NCI-H748 (cell line): ENCODE data around the gene FRMD1.

Experiments used
- DNase-seq: peaks from one replicate; lab custom pipeline; 2025; ENCODE audit not compliant: unreplicated experiment; lab: John Stamatoyannopoulos, UW

The FRMD1 gene

DNA sequence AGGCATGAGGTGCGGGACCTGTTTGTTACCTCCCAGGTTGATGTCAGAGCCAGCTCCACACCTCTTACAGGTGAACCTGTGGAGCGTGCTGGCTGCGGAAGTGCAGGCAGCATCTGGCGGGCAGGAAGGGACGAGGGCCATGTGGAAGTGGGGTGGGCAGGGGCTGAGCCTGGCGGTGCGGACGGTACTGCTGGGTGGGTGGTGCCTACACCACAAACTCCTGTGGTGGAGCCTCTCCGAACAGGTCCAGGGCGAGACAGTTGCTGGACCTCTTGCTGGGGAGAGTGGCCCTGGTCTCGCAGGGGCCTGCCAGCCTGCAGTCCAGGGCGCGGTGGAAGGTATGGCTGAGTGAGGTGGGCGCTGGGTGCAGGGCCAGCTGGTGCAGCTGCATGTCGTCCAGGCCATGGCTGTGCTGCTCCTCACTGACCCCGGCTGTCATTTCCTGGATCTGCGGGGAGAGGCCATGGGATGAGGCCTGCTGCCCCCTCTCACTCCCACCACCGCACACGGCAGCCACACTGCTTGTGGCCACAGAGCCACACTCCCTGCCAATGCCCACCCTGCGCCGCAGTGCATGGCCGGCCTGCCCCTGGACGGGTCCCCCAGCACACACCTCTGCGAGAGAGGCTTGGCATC, 22.0 kb downstream of the FRMD1 start:
- no peak for DNase-seq

DNA sequence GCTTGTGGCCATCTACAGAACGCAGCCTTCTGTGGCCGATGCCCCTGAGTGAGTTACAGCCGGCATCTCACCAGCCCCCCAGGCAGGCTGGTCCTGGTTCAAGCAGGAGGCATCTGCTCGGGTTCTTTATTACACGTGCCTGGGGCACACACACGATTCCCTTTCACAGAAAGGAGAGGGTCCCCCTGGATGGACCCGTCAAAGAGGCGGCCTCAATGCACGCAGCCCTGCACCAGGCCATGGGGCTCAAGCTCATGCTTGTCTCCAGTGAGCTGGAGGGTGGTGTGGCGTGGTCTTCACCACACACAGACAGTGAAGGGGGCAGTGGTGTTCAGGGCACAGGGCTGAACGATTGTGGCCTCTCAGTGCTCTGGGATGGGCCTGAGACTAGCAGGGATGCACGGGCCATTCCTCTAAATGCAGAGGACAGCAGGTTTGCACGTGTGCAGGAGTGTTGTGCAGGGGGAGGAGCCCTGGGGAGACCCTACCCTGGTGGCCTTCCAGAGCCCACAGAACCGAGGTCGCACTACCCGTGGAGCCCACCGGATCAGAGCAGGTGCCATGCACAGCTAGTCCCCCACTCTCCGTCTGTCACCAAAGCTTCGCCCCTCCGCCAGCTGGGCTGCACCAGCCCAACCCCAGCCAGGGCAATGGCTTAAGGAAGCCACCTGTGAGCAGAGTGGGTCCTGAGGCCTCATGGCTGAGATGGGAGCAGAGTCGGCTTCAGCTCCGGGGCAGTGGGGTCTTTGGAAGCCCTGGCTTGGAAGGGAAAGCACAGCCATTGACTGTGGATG, 23.1 kb downstream of the FRMD1 start:
- no peak for DNase-seq

DNA sequence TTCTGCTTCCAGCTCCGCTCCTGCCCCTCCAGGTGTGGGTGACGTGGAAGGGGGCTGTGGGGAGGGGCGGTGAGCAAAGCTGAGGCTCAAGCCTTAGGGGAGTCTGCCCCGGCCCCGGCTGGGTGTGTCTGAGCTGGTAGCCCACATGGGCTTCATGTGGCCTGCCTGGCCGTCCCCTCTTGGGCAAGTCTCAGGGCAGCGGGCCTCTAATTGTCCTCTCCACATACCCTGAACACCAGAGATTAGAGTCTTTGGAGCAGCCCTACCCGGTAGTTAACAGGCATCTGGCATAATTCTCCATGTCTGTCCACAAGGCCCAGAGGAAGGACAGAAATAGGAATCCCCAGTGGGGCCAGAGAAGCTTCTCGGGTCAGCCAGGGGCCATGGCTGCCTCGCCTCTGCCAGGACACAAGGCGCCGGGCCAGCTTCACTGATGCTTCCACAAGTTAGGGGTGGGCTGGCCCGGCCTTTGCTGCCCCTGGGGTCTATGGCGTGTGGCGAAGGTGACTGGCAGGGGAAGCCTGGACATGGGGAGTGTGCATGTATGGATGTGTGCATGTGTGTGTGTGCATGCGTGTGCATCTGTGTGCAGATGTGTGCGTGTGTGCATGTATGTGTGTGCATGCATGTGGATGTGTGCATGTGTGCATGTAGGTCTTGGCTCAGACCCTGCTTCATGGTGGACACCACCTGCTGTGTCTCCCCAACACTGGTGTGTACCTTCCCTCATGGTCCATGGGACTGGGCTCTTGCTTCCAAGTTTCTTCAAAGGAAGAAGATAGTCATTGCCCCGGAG, 24.0 kb downstream of the FRMD1 start:
- DNase-seq, result no peak

DNA sequence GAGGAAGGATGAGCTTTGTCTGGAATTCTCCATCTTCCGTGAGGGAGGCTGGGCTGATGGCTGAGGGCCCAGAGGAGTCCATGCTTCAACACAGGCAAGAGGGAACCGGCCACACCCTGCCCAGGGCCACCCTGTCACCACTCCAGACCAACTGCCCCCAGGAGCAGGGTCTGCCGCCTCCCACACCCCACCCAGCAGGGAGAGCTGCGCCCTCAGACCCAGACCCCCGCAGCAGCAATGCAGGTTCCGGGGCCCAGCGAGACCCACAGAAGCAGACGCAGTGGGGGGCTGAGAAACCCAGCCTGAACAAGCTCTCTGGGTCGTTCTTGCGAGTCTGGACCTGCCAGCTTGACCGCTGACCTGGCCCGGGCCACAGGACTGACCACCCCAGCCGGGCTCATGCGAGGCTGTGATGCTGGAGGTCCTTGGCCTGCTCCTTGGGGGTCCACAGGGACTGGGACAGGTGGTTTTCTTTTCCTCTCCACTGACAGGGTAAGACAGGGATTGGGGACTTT, 25.0 kb downstream of the FRMD1 start:
- DNase-seq, result no peak

DNA sequence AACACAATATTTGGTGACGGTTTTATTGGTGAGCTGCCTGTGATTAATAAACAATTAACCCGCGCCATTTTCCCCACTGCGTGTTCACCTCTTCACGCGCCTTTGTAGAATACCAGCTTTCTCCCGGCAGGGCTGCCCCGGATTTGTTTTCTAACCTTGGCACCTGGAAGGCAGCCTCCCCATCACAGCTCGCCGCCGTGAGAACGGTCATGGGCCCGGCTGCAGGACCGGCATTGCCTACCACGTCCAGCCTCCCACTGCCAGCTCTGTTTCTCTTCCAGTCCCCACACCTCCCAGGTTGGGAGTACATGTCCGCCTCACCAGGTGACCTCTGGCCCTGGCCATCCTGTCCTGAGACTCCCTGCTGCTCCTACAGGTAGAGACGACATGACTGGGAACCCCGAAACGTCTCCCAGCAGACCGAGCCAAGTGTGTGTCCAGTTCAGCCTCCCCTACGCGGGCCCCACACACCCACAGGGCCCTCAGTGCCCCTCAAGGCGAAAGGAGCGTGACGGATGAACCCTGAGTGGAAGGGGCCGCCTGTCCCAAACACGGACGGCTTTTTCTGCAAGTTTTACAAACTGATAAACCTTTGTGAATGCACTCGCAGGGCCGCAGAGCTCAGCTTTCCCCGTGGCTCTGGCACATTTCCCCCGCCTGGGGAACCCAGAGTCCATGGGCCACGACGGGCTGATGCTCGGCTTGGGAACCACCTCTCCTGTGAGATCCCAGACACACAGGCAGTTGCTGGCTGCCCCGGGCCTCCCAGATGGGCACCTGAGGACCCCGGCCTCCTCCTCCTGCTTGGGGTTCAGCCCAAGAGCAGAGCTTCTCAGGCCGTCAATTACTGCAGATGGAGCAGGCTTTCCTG, 25.7 kb downstream of the FRMD1 start:
- DNase-seq, result no peak

DNA sequence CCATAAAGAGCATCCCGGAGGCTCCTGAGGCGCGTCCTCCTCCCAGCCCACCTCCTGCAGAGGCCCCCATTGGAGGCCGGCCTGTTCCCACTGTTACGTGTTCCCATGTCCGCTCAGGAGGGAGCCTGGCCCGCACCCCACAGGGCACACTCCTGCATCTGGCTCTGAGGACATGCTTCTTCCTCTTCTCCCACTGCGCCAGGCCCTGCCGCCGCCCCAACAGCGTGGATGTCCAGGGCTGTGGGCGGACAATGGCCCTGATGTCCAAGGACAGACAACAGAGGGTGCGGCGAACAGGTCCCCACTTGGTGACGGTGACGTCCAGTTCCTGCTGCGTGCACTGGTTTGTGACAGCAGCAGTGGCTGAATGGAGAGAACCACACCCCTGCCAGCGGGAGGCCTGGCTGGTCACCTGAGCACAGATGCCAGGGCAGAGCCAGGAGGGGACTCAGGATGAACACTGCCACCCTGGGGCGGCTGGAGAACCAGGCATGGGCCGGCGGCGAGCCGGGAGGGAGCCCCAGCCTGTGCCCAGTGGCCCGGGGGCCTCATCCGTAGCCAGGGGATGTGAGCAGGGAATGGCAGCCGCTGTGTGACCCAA, 26.6 kb downstream of the FRMD1 start:
- peak; percentile 54 for DNase-seq

DNA sequence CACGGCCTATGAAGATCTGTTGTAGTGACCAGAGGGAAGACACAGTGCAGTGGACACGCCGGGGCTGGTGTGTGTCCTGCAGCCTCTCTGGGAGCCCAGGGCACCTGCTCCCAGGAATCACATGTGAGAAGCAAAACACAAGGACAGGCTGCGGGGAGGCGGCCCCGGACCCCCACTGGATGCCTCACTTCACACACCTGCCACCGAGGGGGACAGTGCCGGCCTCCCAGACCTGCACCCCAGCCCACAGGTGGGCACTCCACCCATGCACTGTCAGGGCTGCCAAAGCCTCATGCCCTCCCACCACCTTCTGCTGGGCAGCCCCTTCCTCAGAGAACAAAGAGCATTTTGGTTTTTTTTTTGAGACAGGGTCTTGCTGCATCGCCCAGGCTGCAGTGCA, 27.4 kb downstream of the FRMD1 start:
- no peak for DNase-seq

DNA sequence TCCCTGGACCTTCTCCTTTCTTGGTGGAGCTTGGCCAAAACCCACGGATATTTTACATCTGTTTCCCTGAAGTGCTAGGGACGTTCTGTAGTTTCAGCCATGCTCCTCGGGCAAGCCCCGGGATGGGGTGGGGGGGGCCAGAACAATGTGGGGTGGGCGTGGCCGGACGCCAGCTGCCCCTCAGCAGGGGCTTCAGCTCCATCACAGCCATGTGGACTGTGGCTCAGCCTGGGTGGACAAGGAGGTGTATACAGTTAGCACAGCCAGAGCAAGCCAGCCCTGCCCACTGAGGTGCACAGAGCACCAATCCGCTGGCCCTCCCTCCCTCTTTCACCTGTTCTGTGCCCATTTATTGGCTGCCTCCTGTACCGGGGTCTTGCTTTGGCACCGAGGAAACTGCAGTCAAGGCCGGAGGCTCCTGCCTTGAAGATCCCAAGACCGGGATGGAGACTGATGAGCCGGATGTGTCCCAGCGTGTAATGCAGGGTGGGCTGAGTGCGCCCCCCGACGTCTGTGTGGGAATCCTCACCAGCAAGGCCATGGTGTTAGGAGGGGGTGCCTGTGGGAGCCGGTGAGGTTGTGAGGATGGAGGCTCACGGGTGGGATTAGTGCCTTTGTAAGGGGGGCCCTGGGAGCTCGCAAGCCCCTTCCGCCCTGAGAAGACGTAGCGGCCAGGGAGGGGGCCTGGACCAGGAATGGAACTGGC, 28.0 kb downstream of the FRMD1 start:
- DNase-seq, result no peak

DNA sequence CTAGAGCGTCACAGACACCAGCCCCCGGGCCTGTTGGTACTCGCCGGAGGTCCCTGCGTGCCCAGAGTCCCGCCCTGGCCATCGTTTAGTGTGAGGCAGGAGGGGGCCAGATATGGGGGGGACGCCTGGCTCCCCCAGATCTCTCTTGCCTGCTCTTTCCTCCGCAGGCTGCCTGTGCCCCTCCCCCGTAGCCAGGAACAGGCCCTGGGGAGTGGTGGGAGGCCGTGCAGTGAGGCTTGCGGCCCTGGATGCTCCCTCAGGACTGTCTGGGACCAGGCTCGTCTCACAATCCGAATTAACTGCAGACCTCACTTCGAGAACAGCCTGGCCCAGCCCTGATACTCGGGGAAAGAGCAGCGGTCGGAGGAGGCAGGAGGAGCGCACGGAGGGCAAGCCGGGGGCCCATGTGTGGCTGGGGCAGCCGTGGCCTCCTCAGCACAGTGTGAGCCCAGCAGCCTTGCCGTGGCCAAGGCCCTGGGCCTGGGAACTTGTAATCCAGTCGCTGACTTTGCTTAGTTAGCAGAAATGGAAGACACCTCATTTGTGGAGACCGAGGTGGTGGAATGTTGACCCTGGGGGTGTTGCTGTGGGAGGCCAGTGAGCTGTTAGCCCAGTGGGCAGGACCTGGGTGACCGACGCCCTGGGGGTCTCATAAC, 28.7 kb downstream of the FRMD1 start:
- no peak for DNase-seq

DNA sequence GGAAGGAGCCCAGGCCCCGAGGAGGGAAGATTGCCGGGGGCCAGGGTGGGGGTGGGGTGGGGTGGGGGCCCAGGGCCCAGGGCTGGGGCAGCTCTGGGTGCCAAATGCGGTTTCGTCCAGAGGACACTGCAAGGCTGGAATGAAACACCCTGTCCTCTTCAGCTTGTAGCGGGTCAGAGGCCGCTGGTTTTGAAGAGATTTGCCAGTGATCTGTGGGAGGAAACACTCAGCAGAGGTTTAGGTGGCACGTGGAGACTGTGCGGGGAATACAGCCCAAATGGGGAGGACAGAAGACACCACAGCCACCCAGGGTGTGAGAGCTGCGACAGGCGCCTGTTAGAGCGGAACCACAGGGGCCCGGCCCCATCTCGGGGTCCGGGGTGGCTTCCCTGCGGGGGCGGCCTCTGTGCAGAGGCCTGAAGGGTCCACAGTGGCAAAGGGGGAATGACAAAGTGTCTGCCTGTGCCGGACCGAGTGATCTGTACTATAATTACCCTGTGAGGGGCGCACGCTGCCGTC, 29.2 kb downstream of the FRMD1 start:
- no peak for DNase-seq

DNA sequence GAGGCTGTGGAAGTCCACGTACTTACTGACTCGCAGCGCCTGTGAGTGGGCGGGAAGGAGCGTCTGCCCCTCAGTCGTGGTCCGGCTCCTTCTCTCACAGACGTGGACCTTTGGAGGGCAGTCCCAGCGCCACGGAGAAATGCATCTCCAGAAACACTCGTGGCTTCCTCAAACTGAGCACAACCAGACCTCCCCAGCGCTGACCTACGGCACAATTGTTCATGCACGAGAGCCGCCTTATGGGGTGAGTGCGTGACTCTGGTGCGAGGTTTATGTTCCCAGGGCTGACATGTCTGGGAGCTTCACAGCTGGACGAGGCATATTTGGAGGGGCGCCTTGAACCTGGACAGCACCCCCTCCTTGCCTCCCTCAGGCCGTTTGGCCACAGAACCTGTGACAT, 29.7 kb downstream of the FRMD1 start:
- DNase-seq, result no peak

DNA sequence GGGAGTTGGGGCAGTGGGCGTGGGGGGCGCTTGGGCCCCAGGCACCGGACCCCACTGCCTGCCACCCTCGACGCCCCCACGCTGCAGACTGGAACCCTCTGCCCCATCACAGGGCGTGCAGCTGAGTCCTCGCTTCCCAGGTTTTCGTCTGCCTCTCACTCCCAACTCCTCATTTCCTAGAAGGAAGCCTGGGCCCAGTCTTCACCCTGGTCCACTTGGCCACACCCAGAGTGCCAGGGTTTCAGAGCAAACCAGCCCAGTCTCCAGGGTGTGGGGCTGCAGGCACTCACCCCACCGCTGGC, 30.3 kb downstream of the FRMD1 start:
- no peak for DNase-seq

DNA sequence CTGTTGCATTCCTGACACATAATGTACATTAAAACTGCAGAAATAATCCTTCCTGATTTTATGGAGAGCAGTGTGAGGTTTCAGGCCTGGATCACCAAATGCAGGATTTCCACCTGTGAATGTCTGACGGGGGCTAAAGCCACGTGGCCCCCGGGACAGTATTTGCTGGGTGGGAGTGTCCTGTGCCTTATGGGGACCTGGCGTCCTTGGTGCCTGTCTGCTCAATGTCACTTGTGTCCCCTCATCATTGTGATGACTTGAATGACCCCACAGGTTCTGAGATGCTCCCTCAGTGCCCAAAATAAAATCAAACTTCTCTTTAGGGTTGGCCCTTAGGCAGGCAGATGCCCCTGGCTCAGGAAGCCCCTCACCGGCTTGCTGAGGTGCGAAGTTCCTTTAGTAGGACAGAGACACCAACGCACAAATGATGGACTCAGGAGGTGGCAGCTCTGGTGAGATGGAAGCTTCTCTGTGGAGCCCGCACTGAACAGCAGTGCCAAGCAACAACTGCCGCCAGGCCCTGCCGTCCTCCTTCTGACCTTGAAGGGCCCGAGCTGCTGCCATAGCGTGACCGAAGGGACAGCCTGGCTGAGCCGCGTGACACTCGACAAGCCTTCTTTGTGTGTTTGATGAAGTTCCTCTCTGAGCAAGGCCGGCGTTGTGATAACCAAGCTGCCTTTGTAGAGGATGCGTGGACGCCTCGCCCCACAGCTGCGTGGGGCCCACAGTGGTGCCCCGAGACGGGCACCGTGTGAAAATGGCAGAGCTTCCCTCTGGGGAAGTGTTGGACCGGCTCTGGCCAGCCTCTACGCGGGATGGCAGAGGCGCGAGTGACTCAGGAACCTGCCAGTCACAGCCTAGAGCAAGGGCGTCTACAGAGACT, 30.9 kb downstream of the FRMD1 start:
- no peak for DNase-seq

DNA sequence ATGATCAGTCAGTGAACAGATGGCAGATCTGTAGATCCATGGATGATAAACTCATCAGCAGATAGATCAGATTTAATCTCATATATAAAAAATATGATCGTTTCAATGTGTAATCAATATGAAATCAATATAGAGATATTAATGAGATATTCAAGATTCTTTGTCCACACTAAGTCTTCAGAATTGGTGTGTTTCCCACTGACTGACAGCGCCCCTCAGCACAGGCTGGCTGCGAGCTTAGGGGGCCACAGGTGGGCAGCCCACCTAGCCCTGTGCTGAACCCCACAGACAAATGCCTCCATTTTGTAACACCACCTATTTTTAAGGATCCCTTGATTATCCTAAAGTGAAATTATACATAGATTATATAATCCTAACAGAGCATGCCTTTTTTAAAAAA, 32.3 kb downstream of the FRMD1 start:
- no peak for DNase-seq

DNA sequence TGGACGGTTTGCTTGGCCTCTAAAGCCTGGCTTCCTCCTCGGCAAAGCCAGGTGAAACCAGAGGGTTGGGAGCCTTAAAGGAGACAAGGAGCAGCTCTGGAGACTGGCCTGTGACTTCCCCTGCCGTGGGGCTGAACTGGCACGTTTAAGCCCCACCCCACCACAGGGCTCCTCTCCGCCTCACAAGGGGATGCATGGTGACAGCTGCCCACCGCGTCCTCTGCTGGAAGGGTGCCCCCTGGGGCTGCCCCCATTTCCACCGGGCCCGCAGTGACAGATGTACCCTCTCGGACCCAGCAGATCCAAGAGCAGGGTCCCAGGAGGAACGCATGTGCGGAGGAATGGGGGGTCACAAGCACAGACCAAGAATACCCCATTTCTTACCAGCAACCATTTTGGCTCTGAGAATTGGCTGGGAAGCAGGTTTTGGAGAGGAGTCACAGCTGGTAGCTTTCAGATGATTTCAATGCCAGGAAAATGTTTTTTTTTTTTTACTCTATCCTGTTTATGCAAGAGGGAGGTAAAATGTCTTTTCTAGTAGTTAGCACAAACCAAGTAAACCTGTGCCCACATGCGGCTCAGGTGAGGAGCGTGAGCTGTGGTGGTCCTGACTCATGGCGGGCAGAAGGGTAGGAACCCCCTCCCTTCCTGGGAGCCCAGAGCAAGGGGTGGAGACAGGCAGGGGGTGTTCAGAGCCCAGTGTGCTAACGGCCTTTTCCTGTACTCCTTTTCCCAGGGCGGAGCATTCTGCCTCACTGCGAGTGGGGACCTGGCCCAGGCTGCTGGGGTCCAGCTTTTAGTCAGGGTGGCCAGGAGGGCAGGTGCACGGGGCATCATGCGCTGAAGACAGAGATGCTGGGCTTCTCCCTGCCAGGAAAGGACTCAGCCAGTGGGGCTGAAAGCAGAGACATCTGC, 33.0 kb downstream of the FRMD1 start:
- DNase-seq, result no peak

DNA sequence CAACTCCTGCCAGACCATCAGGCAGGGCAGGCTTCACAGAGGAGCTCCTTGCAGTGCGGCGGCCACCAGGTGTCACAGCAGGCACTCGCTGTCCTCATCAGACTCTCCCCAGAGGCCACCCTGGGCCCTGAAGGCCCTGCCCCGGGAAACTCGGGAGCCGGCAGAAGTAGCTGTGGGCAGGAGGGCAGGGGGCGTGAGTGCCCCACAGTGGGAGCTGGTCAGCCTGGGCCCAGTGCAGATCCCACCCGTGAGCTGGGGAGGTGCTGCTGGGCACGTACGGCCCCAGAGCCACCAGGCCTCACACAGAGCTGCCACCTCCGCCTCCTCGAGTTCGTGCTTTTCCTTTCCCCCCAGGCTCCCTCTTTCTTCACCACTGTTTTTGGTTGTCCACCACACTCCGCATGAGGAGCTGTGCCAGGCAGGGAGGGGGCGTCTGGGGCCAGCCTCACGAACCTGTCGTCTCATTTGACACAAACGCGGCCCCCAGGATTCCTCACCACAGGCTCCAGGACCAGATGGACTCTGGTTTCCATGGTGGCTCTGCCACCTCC, 33.8 kb downstream of the FRMD1 start:
- DNase-seq, result no peak

DNA sequence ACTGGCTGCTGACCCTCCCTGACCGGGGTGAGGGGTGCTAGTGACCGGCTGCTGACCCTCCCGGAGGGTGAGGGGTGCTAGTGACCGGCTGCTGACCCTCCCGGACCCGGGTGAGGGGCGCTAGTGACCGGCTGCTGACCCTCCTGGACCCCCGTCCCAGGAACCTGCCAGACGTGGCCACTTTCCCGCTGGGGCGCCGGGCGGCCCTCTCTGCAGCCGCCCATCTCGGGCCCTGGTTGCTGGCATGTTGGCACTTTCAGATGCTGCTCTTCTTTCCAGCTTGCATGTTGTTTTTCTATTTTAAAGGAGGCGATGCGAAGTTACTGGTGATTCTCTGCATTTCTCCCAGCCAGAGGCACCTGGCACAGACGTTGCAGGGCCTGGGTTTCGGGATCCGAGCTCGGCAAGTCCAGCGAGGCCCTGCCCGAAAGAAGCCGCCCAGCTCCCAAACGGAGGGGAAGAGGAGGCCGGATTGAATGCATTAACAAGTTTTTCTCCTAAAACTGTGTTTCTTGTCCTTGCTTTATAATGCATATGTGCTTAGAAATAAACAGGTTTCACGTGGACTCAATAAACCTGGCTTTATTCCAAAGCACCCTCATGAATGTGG, 34.4 kb downstream of the FRMD1 start:
- no peak for DNase-seq
